Peyer's patch (tissue), 4 donors: ENCODE measurements around the gene GRHPR.

Experiments used
- POLR2A ChIP-seq, 2 donors: fragments of 450-650 bp; IDR thresholded peaks; one replicate each; pipeline ENCODE4 v1.5.1; 2017; ENCODE audit warnings: antibody characterized with exemption in 2 of 2, mild to moderate bottlenecking in 2 of 2, moderate library complexity in 2 of 2
- TF ChIP-seq, protein P1 (sequence below), 6 experiments: fragments of 450-650 bp in 4 of 6; fragments of 200-600 bp in 2 of 6; sonication (generic) in 1 of 6; IDR thresholded peaks; one replicate each; pipeline ENCODE4 v1.5.1; 2017 to 2019; ENCODE audit warnings: antibody characterized with exemption in 6 of 6, mild to moderate bottlenecking in 3 of 6, moderate library complexity in 1 of 6

DNA sequence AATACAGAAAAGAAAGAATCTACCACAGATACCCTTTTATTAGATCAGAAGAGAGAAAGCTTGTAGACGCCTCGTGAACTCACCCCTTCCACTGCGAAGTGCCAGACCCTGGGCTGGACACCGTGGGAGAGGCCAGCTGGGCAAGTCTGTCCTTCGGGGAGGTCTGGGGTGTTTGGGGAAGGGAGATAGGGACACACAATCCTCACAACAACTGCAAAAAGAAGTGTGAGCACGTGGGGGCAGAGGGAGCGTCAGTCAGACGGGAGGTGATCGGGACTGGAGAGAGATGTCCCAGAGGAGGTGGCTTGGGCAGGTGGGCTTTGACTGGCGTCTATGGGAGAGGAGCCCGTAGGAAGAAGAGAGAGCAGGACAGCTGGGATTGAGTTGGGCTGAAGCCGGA lies 27.3 kb upstream of the GRHPR start:
- TF ChIP-seq POLR2A (IDR thresholded peaks at IDR 0.05) = no peak
- TF ChIP-seq, protein P1, sequence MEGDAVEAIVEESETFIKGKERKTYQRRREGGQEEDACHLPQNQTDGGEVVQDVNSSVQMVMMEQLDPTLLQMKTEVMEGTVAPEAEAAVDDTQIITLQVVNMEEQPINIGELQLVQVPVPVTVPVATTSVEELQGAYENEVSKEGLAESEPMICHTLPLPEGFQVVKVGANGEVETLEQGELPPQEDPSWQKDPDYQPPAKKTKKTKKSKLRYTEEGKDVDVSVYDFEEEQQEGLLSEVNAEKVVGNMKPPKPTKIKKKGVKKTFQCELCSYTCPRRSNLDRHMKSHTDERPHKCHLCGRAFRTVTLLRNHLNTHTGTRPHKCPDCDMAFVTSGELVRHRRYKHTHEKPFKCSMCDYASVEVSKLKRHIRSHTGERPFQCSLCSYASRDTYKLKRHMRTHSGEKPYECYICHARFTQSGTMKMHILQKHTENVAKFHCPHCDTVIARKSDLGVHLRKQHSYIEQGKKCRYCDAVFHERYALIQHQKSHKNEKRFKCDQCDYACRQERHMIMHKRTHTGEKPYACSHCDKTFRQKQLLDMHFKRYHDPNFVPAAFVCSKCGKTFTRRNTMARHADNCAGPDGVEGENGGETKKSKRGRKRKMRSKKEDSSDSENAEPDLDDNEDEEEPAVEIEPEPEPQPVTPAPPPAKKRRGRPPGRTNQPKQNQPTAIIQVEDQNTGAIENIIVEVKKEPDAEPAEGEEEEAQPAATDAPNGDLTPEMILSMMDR (IDR thresholded peaks at IDR 0.05) = no peak
